ENCODE measurements around the gene MAN2B1. TPM values are rescaled to one million over a fixed set of nuclear protein-coding genes. Genes with fewer than 3 reads are reported as not detected.
A peak's percentile ranks its signal among the peaks of the same experiment; 100 is the strongest.
"Not testable (repeated sequence)": the region's sequence is repeated elsewhere in the genome, so short reads cannot be mapped to it uniquely, and the experiment has no call there.

MAN2B1 gene
- total RNA-seq, 1 experiment from 2014 or later: 38.7 TPM

- H3K4me1 ChIP-seq (replicated peaks); H3K9me3 ChIP-seq (replicated peaks); H3K4me3 ChIP-seq; H3K27me3 ChIP-seq (replicated peaks); DNase-seq (ENCODE audit: low read depth in 1 of 2, low spot score in 2 of 2); H3K27ac ChIP-seq: not testable (repeated sequence)
- H3K36me3 ChIP-seq: peaks cover 66% of the 10 kb centered on the region
Measured at GRCh38 chr19:12678039-12678438, 11.5 kb upstream of the MAN2B1 start.

DNA sequence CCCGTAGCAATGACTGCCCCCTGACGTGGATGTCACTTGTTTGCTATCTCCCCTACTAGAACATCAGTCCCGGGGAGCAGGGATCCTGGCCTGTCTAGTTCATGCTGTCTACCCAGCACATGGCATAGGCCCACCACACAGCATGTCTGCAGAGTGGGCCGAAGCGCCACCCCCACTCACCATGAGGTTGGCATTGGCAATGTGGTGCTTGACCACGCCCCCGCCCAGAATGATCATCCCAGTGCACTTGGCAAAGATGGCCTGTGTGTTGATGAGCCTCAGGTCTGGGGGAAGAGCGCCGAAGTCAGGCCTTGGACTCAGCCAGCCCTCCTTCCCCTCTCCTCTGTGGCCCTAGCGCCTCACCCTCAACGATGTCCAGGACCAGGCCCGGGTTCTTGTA, 10.4 kb upstream of the MAN2B1 start:
- H3K27ac ChIP-seq: no peak overlapping the region
- no peak for DNase-seq (ENCODE audit: low read depth in 1 of 2, low spot score in 2 of 2)
- no peaks in the 10 kb centered on the region for H3K27me3 ChIP-seq (replicated peaks)
- H3K9me3 ChIP-seq (replicated peaks): no peaks in the 10 kb centered on the region
- no peak overlapping the region for H3K4me3 ChIP-seq
- H3K36me3 ChIP-seq: peaks cover 77% of the 10 kb centered on the region
- H3K4me1 ChIP-seq (replicated peaks): no peaks in the 10 kb centered on the region

DNA sequence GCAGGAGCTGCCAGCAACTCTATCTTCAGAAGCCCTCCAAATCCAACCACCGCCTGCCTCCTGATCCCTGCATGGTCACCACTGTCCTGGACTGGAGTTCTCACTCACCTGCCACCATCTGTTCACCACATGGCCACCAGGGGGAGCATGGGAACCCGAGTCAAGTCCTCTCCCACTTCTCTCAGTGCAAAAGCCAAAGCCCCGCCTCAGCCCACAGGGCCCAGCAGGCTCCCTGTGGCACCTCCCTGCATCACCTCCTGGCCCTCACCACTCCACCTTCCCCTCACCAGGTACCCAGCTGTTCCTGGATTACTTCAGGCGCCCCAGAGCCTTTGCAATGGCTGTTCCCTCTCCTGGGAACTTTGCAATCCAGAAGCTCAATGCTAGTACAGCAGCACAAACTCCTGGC, 9.8 kb upstream of the MAN2B1 start:
- no peaks in the 10 kb centered on the region for H3K27me3 ChIP-seq (replicated peaks)
- no peak overlapping the region for H3K4me3 ChIP-seq
- no peaks in the 10 kb centered on the region for H3K9me3 ChIP-seq (replicated peaks)
- H3K4me1 ChIP-seq (replicated peaks): no peaks in the 10 kb centered on the region
- peak; percentile 52 to 92 for DNase-seq (ENCODE audit: low read depth in 1 of 2, low spot score in 2 of 2)
- peaks cover 78% of the 10 kb centered on the region for H3K36me3 ChIP-seq
- no peak overlapping the region for H3K27ac ChIP-seq

DNA sequence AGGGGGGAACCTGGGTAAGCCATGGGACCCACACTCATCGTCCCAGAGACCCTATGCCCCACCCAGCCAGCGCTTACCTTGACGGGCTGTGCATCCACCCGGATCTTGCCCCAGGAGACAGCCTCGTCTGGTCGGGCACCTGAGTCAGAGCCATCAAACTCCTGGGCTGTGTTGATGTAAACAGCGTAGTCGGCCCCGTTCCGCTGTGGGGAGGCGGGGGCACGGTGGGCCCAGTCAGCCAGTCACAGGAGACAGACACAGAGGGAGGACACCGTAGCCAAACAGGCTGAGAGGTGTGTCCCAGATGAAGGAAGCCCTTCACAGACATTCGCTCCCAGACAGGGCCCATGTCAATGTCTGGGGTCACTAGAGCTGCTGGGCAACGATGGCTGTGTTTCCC, 9.4 kb upstream of the MAN2B1 start:
- H3K9me3 ChIP-seq (replicated peaks): no peaks in the 10 kb centered on the region
- peaks cover 77% of the 10 kb centered on the region for H3K36me3 ChIP-seq
- H3K27me3 ChIP-seq (replicated peaks): no peaks in the 10 kb centered on the region
- H3K4me3 ChIP-seq: no peak overlapping the region
- no peaks in the 10 kb centered on the region for H3K4me1 ChIP-seq (replicated peaks)
- H3K27ac ChIP-seq: no peak overlapping the region
- no peak for DNase-seq (ENCODE audit: low read depth in 1 of 2, low spot score in 2 of 2)

GRCh38 chr19:12675399-12675798, 8.9 kb upstream of the MAN2B1 start:
- Histone ChIP-seq H3K9me3 (replicated peaks) (no peaks in the 10 kb centered on the region), H3K4me1 (replicated peaks) (peaks cover 3% of the 10 kb centered on the region; the same call in 1 of the 2 replicates), H3K36me3 (peaks cover 82% of the 10 kb centered on the region), H3K27me3 (replicated peaks) (no peaks in the 10 kb centered on the region), H3K4me3 (no peak overlapping the region), H3K27ac (no peak overlapping the region)
- no peak for DNase-seq (ENCODE audit: low read depth in 1 of 2, low spot score in 2 of 2)

DNA sequence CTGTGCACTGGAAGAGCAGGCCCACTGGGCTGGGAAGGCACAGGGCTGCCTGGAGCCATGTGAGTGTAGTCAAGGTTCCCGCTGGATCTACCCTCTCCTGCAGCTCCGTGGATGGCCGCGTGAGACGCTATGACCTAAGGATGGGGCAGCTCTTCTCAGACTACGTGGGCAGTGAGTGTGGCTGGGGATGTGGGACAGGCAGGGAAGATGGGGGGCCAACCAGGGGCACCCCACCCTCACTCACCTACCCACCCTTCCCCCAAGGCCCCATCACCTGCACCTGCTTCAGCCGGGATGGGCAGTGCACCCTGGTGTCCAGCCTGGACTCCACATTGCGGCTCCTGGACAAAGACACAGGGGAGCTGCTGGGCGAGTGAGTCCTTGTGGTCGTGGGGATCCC, 6.2 kb upstream of the MAN2B1 start:
- H3K36me3 ChIP-seq: peaks cover 68% of the 10 kb centered on the region
- no peaks in the 10 kb centered on the region for H3K27me3 ChIP-seq (replicated peaks)
- no peak for DNase-seq (ENCODE audit: low read depth in 1 of 2, low spot score in 2 of 2)
- H3K27ac ChIP-seq: no peak overlapping the region
- H3K9me3 ChIP-seq (replicated peaks): no peaks in the 10 kb centered on the region
- H3K4me1 ChIP-seq (replicated peaks): peaks cover 16% of the 10 kb centered on the region
- H3K4me3 ChIP-seq: no peak overlapping the region

- Histone ChIP-seq H3K27me3 (replicated peaks) (no peaks in the 10 kb centered on the region), H3K4me1 (replicated peaks) (peaks cover 28% of the 10 kb centered on the region), H3K27ac (peak overlapping the region; percentile 94), H3K36me3 (peaks cover 50% of the 10 kb centered on the region), H3K4me3 (peak overlapping the region; percentile 70), H3K9me3 (replicated peaks) (no peaks in the 10 kb centered on the region)
- DNase-seq (ENCODE audit: low read depth in 1 of 2, low spot score in 2 of 2): no peak
Measured at GRCh38 chr19:12670159-12670928, 3.8 kb upstream of the MAN2B1 start.

DNA sequence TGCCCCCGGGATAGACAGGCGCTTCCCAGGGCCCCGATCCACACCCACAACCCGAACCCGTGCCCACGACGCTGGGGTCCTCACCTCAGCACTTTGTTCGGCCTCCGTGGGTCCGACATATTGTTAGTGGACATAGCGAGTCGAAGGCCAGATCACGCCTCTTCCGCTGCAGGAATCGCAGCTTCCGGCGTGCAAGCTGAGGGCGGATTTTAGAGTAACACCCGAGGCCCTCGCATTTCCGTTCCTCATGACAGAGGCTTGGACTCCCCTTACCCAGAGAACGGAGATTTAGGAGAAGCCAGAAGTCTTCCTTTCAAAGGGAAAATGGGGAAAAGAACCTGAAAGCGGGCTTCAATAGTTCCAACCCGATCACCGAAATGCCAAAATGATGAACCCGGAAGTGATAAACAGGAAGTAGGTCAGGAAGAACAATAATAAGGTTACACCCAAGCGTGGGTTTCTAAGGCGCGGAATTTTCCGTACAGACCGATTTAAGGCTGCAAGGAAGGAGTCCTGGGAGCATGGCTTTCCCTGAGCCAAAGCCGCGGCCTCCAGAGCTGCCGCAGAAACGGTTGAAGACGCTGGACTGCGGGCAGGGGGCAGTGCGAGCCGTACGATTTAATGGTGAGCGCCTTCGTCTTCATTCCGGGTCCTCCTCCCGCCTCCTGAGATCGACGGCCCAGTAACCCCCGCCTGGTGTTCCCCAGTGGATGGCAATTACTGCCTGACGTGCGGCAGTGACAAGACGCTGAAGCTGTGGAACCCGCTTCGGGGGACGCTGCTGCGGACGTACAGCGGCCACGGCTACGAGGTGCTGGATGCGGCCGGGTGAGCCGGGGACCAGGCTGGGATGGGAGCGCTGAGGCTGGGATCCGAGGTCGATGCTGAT, 3.0 kb upstream of the MAN2B1 start:
- H3K9me3 ChIP-seq (replicated peaks): no peaks in the 10 kb centered on the region
- no peaks in the 10 kb centered on the region for H3K27me3 ChIP-seq (replicated peaks)
- DNase-seq (ENCODE audit: low read depth in 1 of 2, low spot score in 2 of 2): peak; percentile 76 to 94
- H3K4me3 ChIP-seq: peak overlapping the region; percentile 70
- peaks cover 51% of the 10 kb centered on the region for H3K36me3 ChIP-seq
- H3K27ac ChIP-seq: peak overlapping the region; percentile 94
- peaks cover 28% of the 10 kb centered on the region for H3K4me1 ChIP-seq (replicated peaks)

GRCh38 chr19:12668932-12669269, 2.4 kb upstream of the MAN2B1 start:
- H3K36me3 ChIP-seq: peaks cover 51% of the 10 kb centered on the region
- no peak for DNase-seq (ENCODE audit: low read depth in 1 of 2, low spot score in 2 of 2)
- no peaks in the 10 kb centered on the region for H3K27me3 ChIP-seq (replicated peaks)
- H3K4me1 ChIP-seq (replicated peaks): peaks cover 28% of the 10 kb centered on the region
- no peaks in the 10 kb centered on the region for H3K9me3 ChIP-seq (replicated peaks)
- H3K4me3 ChIP-seq: peak overlapping the region; percentile 70
- peak overlapping the region; percentile 94 for H3K27ac ChIP-seq

- Histone ChIP-seq H3K27me3 (replicated peaks) (no peaks in the 10 kb centered on the region), H3K9me3 (replicated peaks) (no peaks in the 10 kb centered on the region), H3K4me3 (peak overlapping the region; percentile 70), H3K4me1 (replicated peaks) (peaks cover 28% of the 10 kb centered on the region), H3K36me3 (peaks cover 51% of the 10 kb centered on the region), H3K27ac (no peak overlapping the region)
- no peak for DNase-seq (ENCODE audit: low read depth in 1 of 2, low spot score in 2 of 2)
Measured at GRCh38 chr19:12668346-12668745, 1.8 kb upstream of the MAN2B1 start.

DNA sequence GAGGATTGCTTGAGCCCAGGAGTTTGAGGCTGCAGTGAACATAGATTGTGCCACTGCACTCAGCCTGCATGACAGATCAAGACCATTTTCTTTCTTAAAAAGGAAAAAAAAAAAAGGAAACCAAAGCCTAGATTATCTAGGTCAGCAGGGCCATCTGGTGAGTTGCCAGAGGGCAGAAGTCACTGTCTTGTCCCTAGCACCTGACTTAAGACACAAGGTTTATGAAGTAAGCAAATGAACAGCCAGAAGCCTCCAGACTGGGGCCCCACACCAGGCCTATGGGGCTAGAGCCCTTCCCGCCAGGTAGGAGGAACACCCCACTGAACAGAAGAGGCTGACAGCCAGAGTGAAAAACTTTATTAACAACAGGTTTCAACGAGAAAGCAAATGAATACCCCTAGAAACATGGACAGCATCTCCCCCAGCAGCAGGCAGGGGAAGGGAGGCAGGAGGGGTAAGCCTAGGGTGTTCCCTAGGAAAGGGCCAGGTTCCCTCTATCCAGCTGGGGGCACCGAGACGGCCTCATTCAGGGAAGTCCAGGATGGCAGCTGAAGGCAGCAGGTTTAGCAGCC, 1.3 kb upstream of the MAN2B1 start:
- DNase-seq (ENCODE audit: low read depth in 1 of 2, low spot score in 2 of 2): no peak
- Histone ChIP-seq H3K9me3 (replicated peaks) (no peaks in the 10 kb centered on the region), H3K4me1 (replicated peaks) (peaks cover 28% of the 10 kb centered on the region), H3K27me3 (replicated peaks) (no peaks in the 10 kb centered on the region), H3K27ac (no peak overlapping the region), H3K4me3 (no peak overlapping the region), H3K36me3 (peaks cover 51% of the 10 kb centered on the region)

DNA sequence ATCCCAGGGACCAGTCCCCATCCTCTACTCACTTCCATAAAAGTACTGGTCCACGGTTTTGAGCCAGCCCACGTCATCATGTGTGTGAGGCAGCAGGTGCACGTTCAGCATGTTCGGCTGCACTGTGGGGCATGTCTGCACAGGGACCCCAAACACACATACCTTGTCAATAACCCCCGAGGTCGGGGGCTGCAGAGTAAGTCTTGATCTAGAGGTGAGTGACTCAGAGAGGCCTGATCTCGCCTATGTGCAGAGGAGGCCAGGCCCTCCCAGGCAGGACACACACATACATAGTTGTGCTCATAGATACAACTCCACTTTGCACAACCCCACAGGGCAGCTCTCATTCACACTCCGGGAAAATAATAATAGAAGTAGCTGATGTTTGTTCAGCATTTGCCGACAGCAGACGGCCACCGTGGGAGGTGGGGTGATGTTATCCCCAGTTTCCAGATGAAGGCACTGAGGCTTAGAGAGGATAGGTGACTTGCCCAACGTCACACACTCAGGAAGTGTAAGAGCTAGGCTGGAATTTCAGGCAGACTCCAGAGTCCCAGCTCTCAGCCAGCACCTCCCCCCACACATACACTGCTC, 774 bp downstream of the MAN2B1 start:
- H3K4me3 ChIP-seq: peak overlapping the region; percentile 68
- no peak overlapping the region for H3K27ac ChIP-seq
- H3K4me1 ChIP-seq (replicated peaks): peaks cover 28% of the 10 kb centered on the region
- H3K36me3 ChIP-seq: peaks cover 54% of the 10 kb centered on the region
- no peak for DNase-seq (ENCODE audit: low read depth in 1 of 2, low spot score in 2 of 2)
- no peaks in the 10 kb centered on the region for H3K9me3 ChIP-seq (replicated peaks)
- H3K27me3 ChIP-seq (replicated peaks): no peaks in the 10 kb centered on the region

DNA sequence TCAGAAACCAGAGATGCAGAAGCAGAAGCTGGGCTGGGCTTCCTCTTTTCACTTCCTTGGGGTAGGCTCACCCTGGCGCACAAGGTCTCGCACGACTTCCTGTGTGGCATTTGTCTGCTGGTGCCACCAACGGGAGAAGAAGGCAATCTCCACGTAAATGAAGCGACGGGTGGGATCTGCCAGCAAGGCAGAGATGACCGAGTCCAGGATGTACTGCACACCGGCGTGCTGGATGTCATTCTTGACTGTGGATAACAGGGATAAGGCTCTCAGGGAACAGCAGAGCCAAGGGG, 1.3 kb downstream of the MAN2B1 start:
- no peaks in the 10 kb centered on the region for H3K27me3 ChIP-seq (replicated peaks)
- H3K9me3 ChIP-seq (replicated peaks): no peaks in the 10 kb centered on the region
- peaks cover 51% of the 10 kb centered on the region for H3K36me3 ChIP-seq
- H3K27ac ChIP-seq: no peak overlapping the region
- peaks cover 24% of the 10 kb centered on the region for H3K4me1 ChIP-seq (replicated peaks)
- no peak for DNase-seq (ENCODE audit: low read depth in 1 of 2, low spot score in 2 of 2)
- no peak overlapping the region for H3K4me3 ChIP-seq

Data from SJSA1 (cell line).